ENCODE data around the gene LRCH1.

- TF ChIP-seq POLR2A (IDR thresholded peaks at IDR 0.05; ENCODE audit: low read length) (no peak), GATA1 (IDR thresholded peaks at IDR 0.05; ENCODE audit: low read depth, low read length) (no peak)
Measured at GRCh38 chr13:46575818-46576221, 22.9 kb downstream of the LRCH1 start.

All from erythroblast (primary cell).